Bronchial epithelial cell (primary cell): Measurements from ENCODE around the gene SP140L. TPM values are rescaled to one million over a fixed set of nuclear protein-coding genes. Genes with fewer than 3 reads are reported as not detected.

Source experiments
- DNase-seq: peaks from one replicate; pipeline ENCODE4 v3.0.0-alpha.2; 2010; ENCODE audit warnings: low read depth
- FAIRE-seq: peaks from 2 replicates; lab custom pipeline; 2011; peaks lifted over from hg19 to GRCh38; lab: Jason Lieb, UNC
- H3K27me3 ChIP-seq: 2 replicates; pipeline ENCODE4 v1.5.1; 2011; ENCODE audit warnings: low read length; ENCODE audit not compliant: control insufficient read depth, insufficient read depth
- H3K36me3 ChIP-seq: 2 replicates; pipeline ENCODE4 v1.5.1; 2011; ENCODE audit warnings: low read length; ENCODE audit not compliant: control insufficient read depth, insufficient read depth
- H3K4me3 ChIP-seq: 2 replicates; pipeline ENCODE4 v1.5.1; 2011; ENCODE audit warnings: mild to moderate bottlenecking, low read depth, low read length, control low read depth
- total RNA-seq: library from RNA; depleted of rRNA; stranded (reverse); fragments of >200 nt; gene quantifications from 2 replicates; pipeline ENCODE4 v1.2.1, GENCODE V29; 2014
- TF ChIP-seq, protein P1 (sequence below): IDR thresholded peaks from 2 replicates; pipeline ENCODE4 v1.5.1; 2011; ENCODE audit warnings: mild to moderate bottlenecking, moderate library complexity, low read length, control low read depth, inconsistent platforms; ENCODE audit not compliant: insufficient read depth, severe bottlenecking

Gene SP140L
- total RNA-seq, 1 donor from 2014 or later = 1.6 TPM

DNA sequence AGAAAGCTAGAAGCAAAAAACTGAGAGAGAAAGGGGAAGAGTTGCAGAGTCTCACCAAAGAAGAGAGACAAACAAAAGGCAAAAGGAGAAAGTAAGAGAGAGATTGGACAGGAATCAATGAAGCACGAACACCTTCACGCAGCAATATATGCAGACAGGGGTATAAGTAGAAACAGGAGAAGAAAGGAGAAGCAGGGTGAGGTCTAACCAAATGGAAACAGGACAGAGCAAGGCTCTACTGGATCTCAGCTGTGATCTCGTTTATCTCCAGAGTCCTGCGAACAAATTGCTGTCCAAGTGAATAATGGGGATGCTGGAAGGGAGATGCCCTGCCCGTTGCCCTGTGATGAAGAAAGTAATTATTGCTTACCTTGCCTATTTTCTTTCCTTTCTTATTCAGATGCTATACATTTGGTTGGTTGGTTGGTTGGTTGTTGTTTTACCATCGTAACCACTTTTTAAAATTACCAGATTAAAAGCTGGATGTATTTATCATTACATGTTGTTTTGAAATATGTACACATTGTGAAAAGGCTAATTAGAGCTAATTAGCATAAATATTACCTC, 123.0 kb downstream of the SP140L start:
- no peak for DNase-seq
- TF ChIP-seq, protein P1, sequence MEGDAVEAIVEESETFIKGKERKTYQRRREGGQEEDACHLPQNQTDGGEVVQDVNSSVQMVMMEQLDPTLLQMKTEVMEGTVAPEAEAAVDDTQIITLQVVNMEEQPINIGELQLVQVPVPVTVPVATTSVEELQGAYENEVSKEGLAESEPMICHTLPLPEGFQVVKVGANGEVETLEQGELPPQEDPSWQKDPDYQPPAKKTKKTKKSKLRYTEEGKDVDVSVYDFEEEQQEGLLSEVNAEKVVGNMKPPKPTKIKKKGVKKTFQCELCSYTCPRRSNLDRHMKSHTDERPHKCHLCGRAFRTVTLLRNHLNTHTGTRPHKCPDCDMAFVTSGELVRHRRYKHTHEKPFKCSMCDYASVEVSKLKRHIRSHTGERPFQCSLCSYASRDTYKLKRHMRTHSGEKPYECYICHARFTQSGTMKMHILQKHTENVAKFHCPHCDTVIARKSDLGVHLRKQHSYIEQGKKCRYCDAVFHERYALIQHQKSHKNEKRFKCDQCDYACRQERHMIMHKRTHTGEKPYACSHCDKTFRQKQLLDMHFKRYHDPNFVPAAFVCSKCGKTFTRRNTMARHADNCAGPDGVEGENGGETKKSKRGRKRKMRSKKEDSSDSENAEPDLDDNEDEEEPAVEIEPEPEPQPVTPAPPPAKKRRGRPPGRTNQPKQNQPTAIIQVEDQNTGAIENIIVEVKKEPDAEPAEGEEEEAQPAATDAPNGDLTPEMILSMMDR = no peak
- H3K36me3 ChIP-seq = peaks cover 9% of the 10 kb centered on the region

DNA sequence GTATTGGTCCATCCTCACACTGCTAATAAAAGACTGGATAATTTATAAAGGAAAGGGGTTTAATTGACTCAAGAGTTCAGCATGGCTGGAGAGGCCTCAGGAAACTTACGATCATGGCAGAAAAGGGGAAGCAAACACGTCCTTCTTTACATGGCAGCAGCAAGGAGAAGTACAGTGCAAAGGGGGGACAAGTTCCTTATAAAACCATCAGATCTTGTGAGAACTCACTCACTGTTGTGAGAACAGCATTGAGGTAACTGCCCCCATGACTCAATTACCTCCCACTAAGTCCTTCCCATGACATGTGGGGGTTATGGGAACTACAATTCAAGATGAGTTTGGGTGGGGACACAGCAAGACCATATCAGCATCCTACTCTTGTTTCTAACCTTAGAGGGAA, 126.0 kb downstream of the SP140L start:
- TF ChIP-seq, protein P1 = no peak
- peak; percentile 7 for FAIRE-seq
- Histone ChIP-seq H3K27me3 (no peaks in the 10 kb centered on the region), H3K36me3 (peaks cover 8% of the 10 kb centered on the region), H3K4me3 (no peak overlapping the region)
- DNase-seq = no peak

More for the DNA sequence above, 123.0 kb downstream of the SP140L start:
- no peak overlapping the region for H3K4me3 ChIP-seq
- H3K27me3 ChIP-seq = no peaks in the 10 kb centered on the region
- no peak for FAIRE-seq

Other genes starting within 250 kb of the SP140L start
- gene SP110, start 107.2 kb upstream of the SP140L start, total RNA-seq = 0.53 and 1.4 TPM in 2 replicates
- not detected in 2 replicates for gene SP140, start 101.5 kb upstream of the SP140L start, total RNA-seq
- 16.4 and 26.6 TPM in 2 replicates for gene SP100, start 89.0 kb downstream of the SP140L start, total RNA-seq